Breast epithelium (tissue), 3 donors: Measurements from ENCODE around the gene SSR2.

Experiments
- POLR2A ChIP-seq: fragments of 450-650 bp; IDR thresholded peaks from one replicate; pipeline ENCODE4 v1.6.1; 2016; ENCODE audit warnings: antibody characterized with exemption, mild to moderate bottlenecking, moderate library complexity
- POLR2AphosphoS5 ChIP-seq, 3 donors: sonication (generic); formaldehyde crosslinking; IDR thresholded peaks; one replicate each; pipeline ENCODE4 v1.6.1; 2017; ENCODE audit warnings: antibody characterized with exemption in 3 of 3
- TF ChIP-seq, protein P1 (sequence below), 3 donors: fragments of 450-650 bp; IDR thresholded peaks; one replicate each; pipeline ENCODE4 v1.5.1; 2016 to 2017; ENCODE audit warnings: antibody characterized with exemption in 3 of 3, mild to moderate bottlenecking in 3 of 3, moderate library complexity in 3 of 3

DNA sequence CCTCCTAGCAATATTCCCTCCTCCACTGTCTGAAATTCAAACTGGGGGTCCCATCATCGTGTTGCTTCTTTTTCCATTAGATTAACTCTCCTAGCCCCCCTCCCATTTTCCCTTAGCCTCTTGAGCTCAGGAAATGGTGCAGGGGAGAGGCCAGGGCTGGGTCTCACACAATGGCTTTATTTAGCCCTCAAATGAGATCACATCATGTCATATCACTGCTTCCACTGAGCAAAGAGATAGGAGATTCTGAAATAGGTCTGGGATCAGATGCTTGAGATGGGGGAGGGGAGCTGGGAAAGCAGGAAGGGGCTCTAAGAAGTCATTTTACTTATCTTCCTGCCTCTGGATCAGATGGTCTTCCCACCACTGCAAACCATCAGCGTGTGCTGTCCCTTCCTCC, 24.6 kb downstream of the SSR2 start:
- no peak for TF ChIP-seq POLR2AphosphoS5 (IDR thresholded peaks at IDR 0.05)
- TF ChIP-seq, protein P1, sequence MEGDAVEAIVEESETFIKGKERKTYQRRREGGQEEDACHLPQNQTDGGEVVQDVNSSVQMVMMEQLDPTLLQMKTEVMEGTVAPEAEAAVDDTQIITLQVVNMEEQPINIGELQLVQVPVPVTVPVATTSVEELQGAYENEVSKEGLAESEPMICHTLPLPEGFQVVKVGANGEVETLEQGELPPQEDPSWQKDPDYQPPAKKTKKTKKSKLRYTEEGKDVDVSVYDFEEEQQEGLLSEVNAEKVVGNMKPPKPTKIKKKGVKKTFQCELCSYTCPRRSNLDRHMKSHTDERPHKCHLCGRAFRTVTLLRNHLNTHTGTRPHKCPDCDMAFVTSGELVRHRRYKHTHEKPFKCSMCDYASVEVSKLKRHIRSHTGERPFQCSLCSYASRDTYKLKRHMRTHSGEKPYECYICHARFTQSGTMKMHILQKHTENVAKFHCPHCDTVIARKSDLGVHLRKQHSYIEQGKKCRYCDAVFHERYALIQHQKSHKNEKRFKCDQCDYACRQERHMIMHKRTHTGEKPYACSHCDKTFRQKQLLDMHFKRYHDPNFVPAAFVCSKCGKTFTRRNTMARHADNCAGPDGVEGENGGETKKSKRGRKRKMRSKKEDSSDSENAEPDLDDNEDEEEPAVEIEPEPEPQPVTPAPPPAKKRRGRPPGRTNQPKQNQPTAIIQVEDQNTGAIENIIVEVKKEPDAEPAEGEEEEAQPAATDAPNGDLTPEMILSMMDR (IDR thresholded peaks at IDR 0.05) = no peak
- TF ChIP-seq POLR2A = no peak
